ENCODE results near the gene RER1. TPM values are rescaled to one million over a fixed set of nuclear protein-coding genes. Genes with fewer than 3 reads are reported as not detected.
A peak's percentile ranks its signal among the peaks of the same experiment; 100 is the strongest.

RER1 gene
- 110 TPM for polyA plus RNA-seq (2013, experiment 1 of 2)
- polyA plus RNA-seq (2013, experiment 2 of 2) = 94.7 TPM

GRCh38 chr1:2391041-2391930 lies at the start of gene RER1, which contains the start of gene MORN1:
Gene RER1 (plus strand): TSS chr1:2391841. CDS start chr1:2395791, 3,950 bp downstream.
Gene MORN1 (minus strand): TSS chr1:2391554. CDS start chr1:2391533, 21 bp downstream.
- H3K27ac ChIP-seq (ENCODE audit: low read depth, low read length, severe bottlenecking) = peak within 1 kb of the TSS; percentile 84
- H3K36me3 ChIP-seq (ENCODE audit: control insufficient read depth, insufficient read depth, low read length) = peaks cover 58% of the 10 kb centered on the region
- H3K4me1 ChIP-seq (ENCODE audit: control insufficient read depth, insufficient read depth, low read length, poor library complexity, severe bottlenecking) = peaks cover 10% of the 10 kb centered on the region
- 0% methylated on average over 79 to 91 of the region's 103 CpGs for WGBS, 2 experiments (ENCODE audit: insufficient coverage in 2 of 2)
- H3K4me3 ChIP-seq (ENCODE audit: extremely low read depth, insufficient read depth, low read length, poor library complexity, severe bottlenecking) = peak within 1 kb of the TSS; percentile 91
- no peaks in the 10 kb centered on the region for H3K9me3 ChIP-seq (ENCODE audit: control insufficient read depth, low read length)

- Histone ChIP-seq H3K27ac (ENCODE audit: low read depth, low read length, severe bottlenecking) (no peak overlapping the region), H3K36me3 (ENCODE audit: control insufficient read depth, insufficient read depth, low read length) (no peaks in the 10 kb centered on the region), H3K4me1 (ENCODE audit: control insufficient read depth, insufficient read depth, low read length, poor library complexity, severe bottlenecking) (no peaks in the 10 kb centered on the region), H3K9me3 (ENCODE audit: control insufficient read depth, low read length) (no peaks in the 10 kb centered on the region), H3K4me3 (ENCODE audit: extremely low read depth, insufficient read depth, low read length, poor library complexity, severe bottlenecking) (no peak overlapping the region)
- WGBS, 2 experiments (ENCODE audit: insufficient coverage in 2 of 2) = 92 to 94% methylated on average over 16 to 20 of the region's 21 CpGs
Observed at GRCh38 chr1:2342384-2343022, 49.1 kb upstream of the RER1 start.

- Histone ChIP-seq H3K27ac (ENCODE audit: low read depth, low read length, severe bottlenecking) (no peak overlapping the region), H3K4me3 (ENCODE audit: extremely low read depth, insufficient read depth, low read length, poor library complexity, severe bottlenecking) (no peak overlapping the region), H3K36me3 (ENCODE audit: control insufficient read depth, insufficient read depth, low read length) (no peaks in the 10 kb centered on the region), H3K9me3 (ENCODE audit: control insufficient read depth, low read length) (no peaks in the 10 kb centered on the region), H3K4me1 (ENCODE audit: control insufficient read depth, insufficient read depth, low read length, poor library complexity, severe bottlenecking) (no peaks in the 10 kb centered on the region)
- 91 to 92% methylated on average over 36 to 39 of the region's 39 CpGs for WGBS, 2 experiments (ENCODE audit: insufficient coverage in 2 of 2)
Observed at GRCh38 chr1:2343023-2343935, 48.4 kb upstream of the RER1 start.

- H3K27ac ChIP-seq (ENCODE audit: low read depth, low read length, severe bottlenecking) = no peak overlapping the region
- H3K4me1 ChIP-seq (ENCODE audit: control insufficient read depth, insufficient read depth, low read length, poor library complexity, severe bottlenecking) = no peaks in the 10 kb centered on the region
- 95 to 97% methylated on average over 23 of the region's 24 CpGs for WGBS, 2 experiments (ENCODE audit: insufficient coverage in 2 of 2)
Observed at GRCh38 chr1:2344121-2344681, 47.4 kb upstream of the RER1 start.

GRCh38 chr1:2344744-2345296 lies 46.8 kb upstream of the RER1 start:
- WGBS, 2 experiments (ENCODE audit: insufficient coverage in 2 of 2) = 91 to 92% methylated on average over 29 of the region's 29 CpGs
- Histone ChIP-seq H3K9me3 (ENCODE audit: control insufficient read depth, low read length) (no peaks in the 10 kb centered on the region), H3K36me3 (ENCODE audit: control insufficient read depth, insufficient read depth, low read length) (no peaks in the 10 kb centered on the region), H3K27ac (ENCODE audit: low read depth, low read length, severe bottlenecking) (no peak overlapping the region), H3K4me3 (ENCODE audit: extremely low read depth, insufficient read depth, low read length, poor library complexity, severe bottlenecking) (no peak overlapping the region), H3K4me1 (ENCODE audit: control insufficient read depth, insufficient read depth, low read length, poor library complexity, severe bottlenecking) (no peaks in the 10 kb centered on the region)

More at GRCh38 chr1:2344121-2344681, 47.4 kb upstream of the RER1 start:
- Histone ChIP-seq H3K36me3 (ENCODE audit: control insufficient read depth, insufficient read depth, low read length) (no peaks in the 10 kb centered on the region), H3K4me3 (ENCODE audit: extremely low read depth, insufficient read depth, low read length, poor library complexity, severe bottlenecking) (no peak overlapping the region), H3K9me3 (ENCODE audit: control insufficient read depth, low read length) (no peaks in the 10 kb centered on the region)

GRCh38 chr1:2345297-2346075 lies 46.2 kb upstream of the RER1 start:
- H3K4me1 ChIP-seq (ENCODE audit: control insufficient read depth, insufficient read depth, low read length, poor library complexity, severe bottlenecking) = no peaks in the 10 kb centered on the region
- H3K9me3 ChIP-seq (ENCODE audit: control insufficient read depth, low read length) = no peaks in the 10 kb centered on the region
- H3K4me3 ChIP-seq (ENCODE audit: extremely low read depth, insufficient read depth, low read length, poor library complexity, severe bottlenecking) = no peak overlapping the region
- WGBS, 2 experiments (ENCODE audit: insufficient coverage in 2 of 2) = 94 to 95% methylated on average over 23 to 24 of the region's 24 CpGs
- no peak overlapping the region for H3K27ac ChIP-seq (ENCODE audit: low read depth, low read length, severe bottlenecking)
- H3K36me3 ChIP-seq (ENCODE audit: control insufficient read depth, insufficient read depth, low read length) = no peaks in the 10 kb centered on the region

GRCh38 chr1:2346691-2347408 lies 44.8 kb upstream of the RER1 start:
- Histone ChIP-seq H3K4me3 (ENCODE audit: extremely low read depth, insufficient read depth, low read length, poor library complexity, severe bottlenecking) (no peak overlapping the region), H3K9me3 (ENCODE audit: control insufficient read depth, low read length) (no peaks in the 10 kb centered on the region)
- WGBS, 2 experiments (ENCODE audit: insufficient coverage in 2 of 2) = 88 to 93% methylated on average over 14 to 15 of the region's 17 CpGs

GRCh38 chr1:2347409-2347785 lies 44.2 kb upstream of the RER1 start:
- Histone ChIP-seq H3K27ac (ENCODE audit: low read depth, low read length, severe bottlenecking) (no peak overlapping the region), H3K4me3 (ENCODE audit: extremely low read depth, insufficient read depth, low read length, poor library complexity, severe bottlenecking) (no peak overlapping the region), H3K36me3 (ENCODE audit: control insufficient read depth, insufficient read depth, low read length) (no peaks in the 10 kb centered on the region), H3K9me3 (ENCODE audit: control insufficient read depth, low read length) (no peaks in the 10 kb centered on the region), H3K4me1 (ENCODE audit: control insufficient read depth, insufficient read depth, low read length, poor library complexity, severe bottlenecking) (no peaks in the 10 kb centered on the region)
- 92 to 96% methylated on average over 9 to 10 of the region's 13 CpGs for WGBS, 2 experiments (ENCODE audit: insufficient coverage in 2 of 2)

More at GRCh38 chr1:2346691-2347408, 44.8 kb upstream of the RER1 start:
- no peaks in the 10 kb centered on the region for H3K36me3 ChIP-seq (ENCODE audit: control insufficient read depth, insufficient read depth, low read length)
- no peak overlapping the region for H3K27ac ChIP-seq (ENCODE audit: low read depth, low read length, severe bottlenecking)
- no peaks in the 10 kb centered on the region for H3K4me1 ChIP-seq (ENCODE audit: control insufficient read depth, insufficient read depth, low read length, poor library complexity, severe bottlenecking)

GRCh38 chr1:2347896-2348295 lies 43.7 kb upstream of the RER1 start:
- Histone ChIP-seq H3K36me3 (ENCODE audit: control insufficient read depth, insufficient read depth, low read length) (no peaks in the 10 kb centered on the region), H3K9me3 (ENCODE audit: control insufficient read depth, low read length) (no peaks in the 10 kb centered on the region), H3K4me3 (ENCODE audit: extremely low read depth, insufficient read depth, low read length, poor library complexity, severe bottlenecking) (no peak overlapping the region), H3K4me1 (ENCODE audit: control insufficient read depth, insufficient read depth, low read length, poor library complexity, severe bottlenecking) (no peaks in the 10 kb centered on the region), H3K27ac (ENCODE audit: low read depth, low read length, severe bottlenecking) (no peak overlapping the region)
- WGBS, 2 experiments (ENCODE audit: insufficient coverage in 2 of 2) = 86 to 95% methylated on average over 22 to 23 of the region's 23 CpGs
